ENCODE data around the gene SGSM2. TPM values are rescaled to one million over a fixed set of nuclear protein-coding genes. Genes with fewer than 3 reads are reported as not detected.
A peak's percentile ranks its signal among the peaks of the same experiment; 100 is the strongest.

SGSM2 gene
- total and polyA plus RNA-seq, 2 of the 8 experiments (the other 6 are each of a cell fraction or from before 2014, with no cell fraction given), result 44.5 to 77.7 TPM

- H4K8ac ChIP-seq (ENCODE audit: extremely low read depth, insufficient read depth, low read length), result peak overlapping the region; percentile 93
- peak overlapping the region; percentile 97 for H2BK5ac ChIP-seq (ENCODE audit: low read depth, low read length)
- ChIA-PET POLR2A (ENCODE audit: partially characterized antibody) (interaction anchor here (0.6 to 8.8 kb wide), 17 partner anchors 10 to 287 kb away, joined by 3 to 193 read pairs (median 4); partner anchors contain the start of genes SMG6, SRR and TSR1), CTCF (ENCODE audit: partially characterized antibody) (interaction anchor here (0.8 to 8.8 kb wide), 9 partner anchors 9 to 447 kb away, joined by 3 to 80 read pairs (median 5); no protein-coding TSS in a partner anchor)
- peak overlapping the region; percentile 94 to 97 for H3K4me2 ChIP-seq (ENCODE audit: insufficient read depth in 1 of 2, low read depth in 2 of 2, low read length in 2 of 2)
- H2AK5ac ChIP-seq (ENCODE audit: low read depth, low read length), result no peak overlapping the region
- no peak overlapping the region for H2BK15ac ChIP-seq (ENCODE audit: low read length)
- H3K79me1 ChIP-seq (ENCODE audit: low read depth, low read length), result peaks cover 11% of the 10 kb centered on the region
- H3K36me3 ChIP-seq (ENCODE audit: control insufficient read depth in 2 of 4, insufficient read depth in 4 of 4, low read length in 3 of 4), result no peaks in the 10 kb centered on the region
- peak overlapping the region; percentile 63 for H4K5ac ChIP-seq (ENCODE audit: insufficient read length, low read depth, low read length)
- H4K20me1 ChIP-seq (replicated peaks in 1 of 2; ENCODE audit: control insufficient read depth in 1 of 2, insufficient read depth in 2 of 2, low read length in 2 of 2), result peaks cover 0 to 5% of the 10 kb centered on the region in 2 experiments
- no peak overlapping the region for H3K23ac ChIP-seq (ENCODE audit: insufficient read length)
- H4K91ac ChIP-seq (replicated peaks; ENCODE audit: insufficient read length, low read length), result peak overlapping the region; percentile 90
- H2BK20ac ChIP-seq (ENCODE audit: low read length), result no peak overlapping the region
- no peak overlapping the region for H3K14ac ChIP-seq (ENCODE audit: insufficient read length)
- H3K9me3 ChIP-seq (ENCODE audit: insufficient read depth in 2 of 2, low read depth in 1 of 2, low read length in 1 of 2), result no peaks in the 10 kb centered on the region
- H2BK120ac ChIP-seq (replicated peaks; ENCODE audit: low read depth, low read length), result no peak overlapping the region
- DNase-seq (ENCODE audit: low read depth in 1 of 2, low spot score in 2 of 2), result peak; percentile 93 to 99
- H3K27ac ChIP-seq (ENCODE audit: low read depth, low read length), result peak overlapping the region; percentile 94
- H3K23me2 ChIP-seq (ENCODE audit: low read depth, low read length), result peaks cover 18% of the 10 kb centered on the region
- WGBS, 2 experiments (ENCODE audit: extremely low coverage in 1 of 2, insufficient coverage in 1 of 2, insufficient read length in 1 of 2, insufficient replicate concordance in 2 of 2, low coverage in 1 of 2, low lambda C conversion rate in 2 of 2, missing lambda C conversion rate in 1 of 2), result 3% methylated on average over 51 of the region's 72 CpGs; no CpG with 5 or more reads in 1 of the 2 experiments
- H3K4ac ChIP-seq (replicated peaks; ENCODE audit: insufficient read length, low read depth, low read length), result peak overlapping the region; percentile 61
- H3K79me2 ChIP-seq (ENCODE audit: control insufficient read depth in 1 of 2, insufficient read depth in 2 of 2, low read length in 2 of 2), result peaks cover 0 to 20% of the 10 kb centered on the region in 2 experiments; a peak in 2 of 4 replicates
- no peak overlapping the region for H2BK12ac ChIP-seq (ENCODE audit: low read depth, low read length)
- H3K4me3 ChIP-seq (ENCODE audit: extremely low read depth in 1 of 4, insufficient read depth in 2 of 4, low read depth in 3 of 4, low read length in 4 of 4), result peak overlapping the region; percentile 79 to 96 (median 84)
- FAIRE-seq, result no peak
- peaks cover 0 to 2% (median 0%) of the 10 kb centered on the region in 4 experiments; a peak in 2 of 7 replicates for H3K27me3 ChIP-seq (replicated peaks in 1 of 4; ENCODE audit: control insufficient read depth in 3 of 4, extremely low read depth in 1 of 4, insufficient read depth in 3 of 4, low read length in 3 of 4)
- peak overlapping the region; percentile 60 for H3K18ac ChIP-seq (ENCODE audit: extremely low read depth, low read length)
- H2AFZ ChIP-seq (ENCODE audit: low read length), result peak overlapping the region; percentile 75; the same call in 1 of the 2 replicates
- peak overlapping the region; percentile 61 to 83 (median 80) for H3K9ac ChIP-seq (replicated peaks in 1 of 4; ENCODE audit: extremely low read depth in 1 of 4, low read depth in 3 of 4, low read length in 3 of 4)
- H3K4me1 ChIP-seq (replicated peaks in 1 of 4; ENCODE audit: control insufficient read depth in 3 of 4, insufficient read depth in 4 of 4, low read length in 3 of 4), result peaks cover 3 to 24% (median 16%) of the 10 kb centered on the region in 4 experiments
- no peak overlapping the region for H3K56ac ChIP-seq (replicated peaks; ENCODE audit: insufficient read length, low read depth, low read length)
- TF ChIP-seq EP300 (IDR thresholded peaks at IDR 0.05; ENCODE audit: borderline replicate concordance in 1 of 2, low read depth in 2 of 2, low read length in 2 of 2) (peak in 1 of 2 experiments; percentile 21; a peak in 1 of 3 replicates), POLR2AphosphoS5 (IDR thresholded peaks at IDR 0.05; ENCODE audit: low read depth, low read length) (peak; percentile 71; the same call in 1 of the 2 replicates), SP4 (IDR thresholded peaks at IDR 0.05; ENCODE audit: low read length) (peak; percentile 80; the same call in 1 of the 2 replicates), FOSL1 (IDR thresholded peaks at IDR 0.05; ENCODE audit: insufficient read depth, low read depth, low read length) (no peak), CREB1 (IDR thresholded peaks at IDR 0.05) (peak; percentile 87), SUZ12 (IDR thresholded peaks at IDR 0.05; ENCODE audit: low read length) (no peak), RXRA (IDR thresholded peaks at IDR 0.05; ENCODE audit: insufficient read depth, low read depth, low read length) (no peak), CTBP2 (IDR thresholded peaks at IDR 0.05; ENCODE audit: borderline replicate concordance, insufficient read depth, insufficient read length, low read length) (no peak), SP1 (IDR thresholded peaks at IDR 0.05; ENCODE audit: low read depth, low read length) (peak; percentile 98), HDAC2 (IDR thresholded peaks at IDR 0.05; ENCODE audit: borderline replicate concordance in 1 of 2, low read depth in 2 of 2, low read length in 2 of 2) (peak; percentile 9 to 94; a peak in 2 of 4 replicates)
Observed at GRCh38 chr17:2401426-2402221, 64.3 kb downstream of the SGSM2 start.

All from H1 (cell line).